H1 (cell line): Measurements from ENCODE around the gene HSPD1. TPM values are rescaled to one million over a fixed set of nuclear protein-coding genes. Genes with fewer than 3 reads are reported as not detected.

Experiments used
- CHD7 ChIP-seq: fragments of 300-600 bp; sonication (generic); IDR thresholded peaks from 2 replicates; pipeline ENCODE4 v1.7.1; 2012; ENCODE audit warnings: low read length, moderate library complexity, mild to moderate bottlenecking, inconsistent platforms; ENCODE audit not compliant: insufficient replicate concordance
- CTCF ChIP-seq, 3 experiments: IDR thresholded peaks; 1 replicate in 2 of 3; 2 replicates in 1 of 3; pipeline versions ENCODE4 v1.5.1 to v1.6.1; 2011; ENCODE audit warnings: low read length in 3 of 3, mild to moderate bottlenecking in 3 of 3, inconsistent platforms in 2 of 3, low read depth in 1 of 3, moderate library complexity in 1 of 3; ENCODE audit not compliant: insufficient read depth in 1 of 3; ENCODE audit errors: control extremely low read depth in 1 of 3
- SIN3A ChIP-seq, 2 experiments: IDR thresholded peaks in 1 of 2; conservative IDR thresholded peaks in 1 of 2; 2 replicates each; pipeline ENCODE4 v1.6.1; 2011 to 2012; ENCODE audit warnings: low read length in 2 of 2, improper control_type of control experiment in 1 of 2, low read depth in 1 of 2, mild to moderate bottlenecking in 1 of 2
- polyA plus RNA-seq, 7 experiments: library from polyadenylated mRNA; depleted of rRNA in 3 of 7; stranded (reverse) in 5 of 7; unstranded in 2 of 7; fragments of >200 nt in 5 of 7; fragments of 200-250 nt in 2 of 7; gene quantifications; 1 replicate in 5 of 7; 2 replicates in 1 of 7; 4 replicates in 1 of 7; pipeline versions ENCODE4 v1.2.1 to v1.2.3, GENCODE V29; 2011 to 2013; ENCODE audit warnings: missing spikeins in 2 of 7, mixed read lengths in 2 of 7
- total RNA-seq: library from RNA; stranded (reverse); fragmentation: NEBNext Ultra II Directional; extraction: Animal tissue kit (Norgen Biotek cat#: 25700); gene quantifications from 2 replicates; pipeline ENCODE4 v1.2.1, GENCODE V29; 2021

Gene HSPD1
- total and polyA plus RNA-seq, 2 of the 8 experiments (the other 6 are each of a cell fraction or from before 2014, with no cell fraction given) = 221 to 1,108 TPM

- TF ChIP-seq CHD7 (no peak), CTCF (IDR thresholded peaks at IDR 0.05; ENCODE audit: control extremely low read depth in 1 of 3, insufficient read depth in 1 of 3, low read depth in 1 of 3, low read length in 3 of 3) (0 out of 4 replicates have a peak, but pooled peaks of 1 of the 3 experiments have one; percentile 2), SIN3A (conservative IDR thresholded peaks at IDR 0.05 in 1 of 2, IDR thresholded peaks at IDR 0.05 in 1 of 2; ENCODE audit: low read depth in 1 of 2, low read length in 2 of 2) (peak in 1 of 2 experiments; percentile 20; a peak in 1 of 4 replicates)
Measured at GRCh38 chr2:197500503-197501131, 977 bp upstream of the HSPD1 start (continued).
